Measurements from ENCODE around the gene DEPDC5.

- TF ChIP-seq, protein P1, sequence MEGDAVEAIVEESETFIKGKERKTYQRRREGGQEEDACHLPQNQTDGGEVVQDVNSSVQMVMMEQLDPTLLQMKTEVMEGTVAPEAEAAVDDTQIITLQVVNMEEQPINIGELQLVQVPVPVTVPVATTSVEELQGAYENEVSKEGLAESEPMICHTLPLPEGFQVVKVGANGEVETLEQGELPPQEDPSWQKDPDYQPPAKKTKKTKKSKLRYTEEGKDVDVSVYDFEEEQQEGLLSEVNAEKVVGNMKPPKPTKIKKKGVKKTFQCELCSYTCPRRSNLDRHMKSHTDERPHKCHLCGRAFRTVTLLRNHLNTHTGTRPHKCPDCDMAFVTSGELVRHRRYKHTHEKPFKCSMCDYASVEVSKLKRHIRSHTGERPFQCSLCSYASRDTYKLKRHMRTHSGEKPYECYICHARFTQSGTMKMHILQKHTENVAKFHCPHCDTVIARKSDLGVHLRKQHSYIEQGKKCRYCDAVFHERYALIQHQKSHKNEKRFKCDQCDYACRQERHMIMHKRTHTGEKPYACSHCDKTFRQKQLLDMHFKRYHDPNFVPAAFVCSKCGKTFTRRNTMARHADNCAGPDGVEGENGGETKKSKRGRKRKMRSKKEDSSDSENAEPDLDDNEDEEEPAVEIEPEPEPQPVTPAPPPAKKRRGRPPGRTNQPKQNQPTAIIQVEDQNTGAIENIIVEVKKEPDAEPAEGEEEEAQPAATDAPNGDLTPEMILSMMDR (IDR thresholded peaks at IDR 0.05), result no peak
- TF ChIP-seq EZH2 (IDR thresholded peaks at IDR 0.05; ENCODE audit: borderline replicate concordance, insufficient read depth, low read depth, low read length, poor library complexity, severe bottlenecking), result no peak
Measured at GRCh38 chr22:31948002-31948401, 194.2 kb downstream of the DEPDC5 start.

All from B cell (primary cell).